Measurements from ENCODE around the gene ZKSCAN8. TPM values are rescaled to one million over a fixed set of nuclear protein-coding genes. Genes with fewer than 3 reads are reported as not detected.

ZKSCAN8 gene
- total RNA-seq, 1 experiment from 2014 or later = 25.4 TPM

- Histone ChIP-seq H3K9me3 (ENCODE audit: control insufficient read depth, low read depth, low read length) (no peaks in the 10 kb centered on the region), H3K4ac (ENCODE audit: low read depth, low read length) (no peak overlapping the region), H3K23ac (ENCODE audit: insufficient read length, low read depth, low read length) (no peak overlapping the region), H3K79me2 (ENCODE audit: insufficient read depth, low read length) (no peaks in the 10 kb centered on the region), H3K18ac (ENCODE audit: insufficient read length, low read depth, low read length) (no peak overlapping the region), H2AK5ac (ENCODE audit: insufficient read length, low read length) (no peak overlapping the region), H3K27ac (ENCODE audit: insufficient read length, low read depth, low read length) (no peak overlapping the region), H4K8ac (replicated peaks; ENCODE audit: insufficient read length, low read depth, low read length) (no peak overlapping the region), H4K91ac (ENCODE audit: insufficient read length, low read depth, low read length) (no peak overlapping the region), H3K27me3 (ENCODE audit: insufficient read depth, low read length) (no peaks in the 10 kb centered on the region), H2BK12ac (ENCODE audit: insufficient read length, low read depth, low read length) (no peak overlapping the region), H2BK5ac (ENCODE audit: insufficient read length, low read length) (no peak overlapping the region), H3K4me1 (ENCODE audit: insufficient read depth, low read length) (no peaks in the 10 kb centered on the region), H3K23me2 (ENCODE audit: insufficient read length, low read depth, low read length, poor library complexity, severe bottlenecking) (peaks cover 3% of the 10 kb centered on the region), H3K79me1 (ENCODE audit: insufficient read depth, low read depth, low read length, poor library complexity, severe bottlenecking) (no peaks in the 10 kb centered on the region), H2BK120ac (ENCODE audit: low read depth, low read length, poor library complexity, severe bottlenecking) (no peak overlapping the region), H3K9ac (ENCODE audit: extremely low read depth, insufficient read length, low read length) (peak overlapping the region; percentile 18), H4K20me1 (ENCODE audit: control insufficient read depth, insufficient read depth, insufficient read length) (no peaks in the 10 kb centered on the region), H3K14ac (ENCODE audit: insufficient read depth, low read length) (no peak overlapping the region; the same call in 1 of the 2 replicates), H4K5ac (ENCODE audit: insufficient read length, low read depth, low read length) (no peak overlapping the region), H3K56ac (ENCODE audit: insufficient read length, low read depth, low read length) (no peak overlapping the region), H2BK15ac (ENCODE audit: low read depth, low read length) (no peak overlapping the region), H2AFZ (ENCODE audit: low read length) (no peak overlapping the region), H3T11ph (ENCODE audit: low read length) (no peak overlapping the region), H2BK20ac (ENCODE audit: low read depth, low read length, poor library complexity, severe bottlenecking) (no peak overlapping the region), H3K4me2 (ENCODE audit: insufficient read depth, insufficient read length, low read length) (peak overlapping the region; percentile 60)
- no CpG with 5 or more reads among the region's 54 CpGs for WGBS (ENCODE audit: extremely low coverage, insufficient read length, low lambda C conversion rate)
- Mint-ChIP-seq H3K27me3 (ENCODE audit: low read depth) (peaks cover 44% of the 10 kb centered on the region), H3K4me3 (peak overlapping the region; percentile 82 to 87), H3K9me3 (peaks cover under 1 to 6% of the 10 kb centered on the region in 2 experiments; a peak in 3 of 5 replicates), H3K4me1 (peaks cover 4 to 8% of the 10 kb centered on the region in 2 experiments; a peak in 3 of 4 replicates), H3K27ac (peak overlapping the region; percentile 31 to 85 (median 45); a peak in 5 of 7 replicates), H3K36me3 (ENCODE audit: insufficient read depth in 1 of 3, low read depth in 3 of 3) (no peaks in the 10 kb centered on the region)
- TF ChIP-seq CTCF (conservative IDR thresholded peaks at IDR 0.05) = peak; percentile 65
- peak; percentile 90 for DNase-seq
Observed at GRCh38 chr6:28104392-28105244, 37.1 kb upstream of the ZKSCAN8 start.
